BE2C (cell line): Measurements from ENCODE around the gene PROX1.

Source experiments
- DNase-seq: peaks from one replicate; pipeline ENCODE4 v3.0.0-alpha.2; 2020
- H3K27me3 ChIP-seq: fragments of 250-450 bp; sonication (Bioruptor Pico); 2 replicates; pipeline ENCODE4 v1.5.1; 2020; ENCODE audit warnings: mild to moderate bottlenecking
- H3K36me3 ChIP-seq: fragments of 250-450 bp; sonication (Bioruptor Pico); 2 replicates; pipeline ENCODE4 v1.5.1; 2020; ENCODE audit warnings: mild to moderate bottlenecking
- H3K4me1 ChIP-seq: fragments of 250-450 bp; sonication (Bioruptor Pico); 2 replicates; pipeline ENCODE4 v1.5.1; 2020
- H3K4me3 ChIP-seq: 2 replicates; pipeline ENCODE4 v1.5.1; 2011; ENCODE audit warnings: low read depth, low read length
- H3K9me3 ChIP-seq: fragments of 250-450 bp; sonication (Bioruptor Pico); 2 replicates; pipeline ENCODE4 v1.5.1; 2020
- CTCF ChIP-seq: IDR thresholded peaks from 2 replicates; pipeline ENCODE4 v1.5.1; 2012; ENCODE audit warnings: mild to moderate bottlenecking, low read depth, low read length

PROX1 gene

GRCh38 chr1:213998785-213999184 lies 11.0 kb downstream of the PROX1 start:
- no peak for DNase-seq
- peaks cover 38% of the 10 kb centered on the region for H3K4me1 ChIP-seq
- no peaks in the 10 kb centered on the region for H3K27me3 ChIP-seq
- TF ChIP-seq CTCF, result no peak
- H3K36me3 ChIP-seq, result peaks cover 52% of the 10 kb centered on the region
- no peaks in the 10 kb centered on the region for H3K9me3 ChIP-seq
- H3K4me3 ChIP-seq, result no peak overlapping the region

GRCh38 chr1:213999732-214000131 lies 12.0 kb downstream of the PROX1 start:
- Histone ChIP-seq H3K4me1 (peaks cover 39% of the 10 kb centered on the region), H3K27me3 (no peaks in the 10 kb centered on the region), H3K36me3 (peaks cover 54% of the 10 kb centered on the region), H3K4me3 (no peak overlapping the region), H3K9me3 (no peaks in the 10 kb centered on the region)
- no peak for DNase-seq
- TF ChIP-seq CTCF, result no peak

GRCh38 chr1:214002060-214002459 lies 14.3 kb downstream of the PROX1 start:
- Histone ChIP-seq H3K36me3 (peaks cover 65% of the 10 kb centered on the region), H3K9me3 (no peaks in the 10 kb centered on the region), H3K4me3 (no peak overlapping the region), H3K27me3 (no peaks in the 10 kb centered on the region), H3K4me1 (peaks cover 55% of the 10 kb centered on the region)
- TF ChIP-seq CTCF, result no peak
- no peak for DNase-seq

- DNase-seq, result no peak
- Histone ChIP-seq H3K36me3 (peaks cover 64% of the 10 kb centered on the region), H3K4me1 (peaks cover 55% of the 10 kb centered on the region)
Measured at GRCh38 chr1:214002472-214002871, 14.7 kb downstream of the PROX1 start.

GRCh38 chr1:214003233-214003632 lies 15.5 kb downstream of the PROX1 start:
- Histone ChIP-seq H3K27me3 (no peaks in the 10 kb centered on the region), H3K36me3 (peaks cover 60% of the 10 kb centered on the region), H3K4me3 (no peak overlapping the region; the same call in 1 of the 2 replicates), H3K4me1 (peaks cover 57% of the 10 kb centered on the region), H3K9me3 (no peaks in the 10 kb centered on the region)
- DNase-seq, result peak; percentile 55
- TF ChIP-seq CTCF, result no peak

More at GRCh38 chr1:214002472-214002871, 14.7 kb downstream of the PROX1 start:
- no peaks in the 10 kb centered on the region for H3K9me3 ChIP-seq
- TF ChIP-seq CTCF, result no peak
- H3K27me3 ChIP-seq, result no peaks in the 10 kb centered on the region
- no peak overlapping the region for H3K4me3 ChIP-seq

GRCh38 chr1:214004014-214004413 lies 16.2 kb downstream of the PROX1 start:
- Histone ChIP-seq H3K9me3 (no peaks in the 10 kb centered on the region), H3K4me3 (no peak overlapping the region), H3K4me1 (peaks cover 64% of the 10 kb centered on the region), H3K36me3 (peaks cover 61% of the 10 kb centered on the region), H3K27me3 (no peaks in the 10 kb centered on the region)
- DNase-seq, result peak; percentile 84
- TF ChIP-seq CTCF, result no peak
